ENCODE results near the gene GALNTL6. TPM values are rescaled to one million over a fixed set of nuclear protein-coding genes. Genes with fewer than 3 reads are reported as not detected.

Gene GALNTL6
- total and polyA plus RNA-seq, 2 donors (not counting 1 experiment from before 2014, with no cell fraction given): 0.99 to 1.1 TPM

GRCh38 chr4:172035562-172035961 lies 222.4 kb downstream of the GALNTL6 start:
- no peak for ATAC-seq (ENCODE audit: low read depth)
- no peaks in the 10 kb centered on the region for H3K9me3 ChIP-seq (ENCODE audit: control extremely low read depth in 1 of 3, control insufficient read depth in 2 of 3, insufficient read depth in 1 of 3, low read length in 2 of 3)
- POLR2A ChIA-PET: no interaction called here
- Mint-ChIP-seq H3K4me3 (no peak overlapping the region), H3K27ac (no peak overlapping the region), H3K27me3 (no peaks in the 10 kb centered on the region), H3K9me3 (ENCODE audit: insufficient read depth) (no peaks in the 10 kb centered on the region), H3K4me1 (no peaks in the 10 kb centered on the region)
- intact Hi-C loops (cut with micrococcal nuclease): loop anchor here (2.0 kb wide), 1 partner anchor 1897 kb away; no protein-coding TSS in a partner anchor
- no peak overlapping the region for H3K4me3 ChIP-seq (ENCODE audit: control extremely low read depth in 1 of 5, extremely low read depth in 1 of 5, insufficient read depth in 1 of 5, low read depth in 2 of 5, low read length in 4 of 5)
- CTCF ChIA-PET: no interaction called here
- TF ChIP-seq CTCF (IDR thresholded peaks at IDR 0.05) (no peak), EZH2 (IDR thresholded peaks at IDR 0.05; ENCODE audit: borderline replicate concordance, insufficient read depth, low read depth, low read length, poor library complexity, severe bottlenecking) (no peak)
- no peak overlapping the region for H3K27ac ChIP-seq (ENCODE audit: low read length in 2 of 2)
- no peaks in the 10 kb centered on the region for H3K36me3 ChIP-seq (replicated peaks in 1 of 2; ENCODE audit: control extremely low read depth in 1 of 2, control insufficient read depth in 1 of 2, extremely low read depth in 1 of 2, insufficient read depth in 2 of 2, low read length in 1 of 2)
- H2AFZ ChIP-seq (ENCODE audit: insufficient read depth, low read depth, low read length, poor library complexity, severe bottlenecking): no peak overlapping the region
- no peak for DNase-seq
- no peaks in the 10 kb centered on the region for H3K27me3 ChIP-seq (replicated peaks in 1 of 4; ENCODE audit: control extremely low read depth in 1 of 4, control insufficient read depth in 3 of 4, insufficient read depth in 4 of 4, low read length in 3 of 4)
- no peak overlapping the region for H3K4me2 ChIP-seq (replicated peaks; ENCODE audit: low read depth, low read length, poor library complexity, severe bottlenecking)
- WGBS (ENCODE audit: insufficient coverage): no CpG with 5 or more reads among the region's 2 CpGs
- H3K9ac ChIP-seq (ENCODE audit: low read length): no peak overlapping the region
- H3K4me1 ChIP-seq (ENCODE audit: control insufficient read depth in 2 of 2, insufficient read depth in 2 of 2, low read length in 2 of 2): no peaks in the 10 kb centered on the region
- no peaks in the 10 kb centered on the region for H3K79me2 ChIP-seq (ENCODE audit: control insufficient read depth, insufficient read depth, low read length)
- H4K20me1 ChIP-seq (ENCODE audit: control insufficient read depth, insufficient read depth, low read length, poor library complexity, severe bottlenecking): no peaks in the 10 kb centered on the region

- no peak for ATAC-seq (ENCODE audit: low read depth)
- POLR2A ChIA-PET: no interaction called here
Observed at GRCh38 chr4:172040766-172041165, 227.6 kb downstream of the GALNTL6 start.

More at GRCh38 chr4:172040766-172041165, 227.6 kb downstream of the GALNTL6 start:
- Mint-ChIP-seq H3K4me1 (no peaks in the 10 kb centered on the region), H3K9me3 (ENCODE audit: insufficient read depth) (no peaks in the 10 kb centered on the region), H3K27ac (no peak overlapping the region), H3K27me3 (no peaks in the 10 kb centered on the region), H3K4me3 (no peak overlapping the region)
- Histone ChIP-seq H3K9ac (ENCODE audit: low read length) (no peak overlapping the region), H3K27ac (ENCODE audit: low read length in 2 of 2) (no peak overlapping the region), H3K79me2 (ENCODE audit: control insufficient read depth, insufficient read depth, low read length) (no peaks in the 10 kb centered on the region), H4K20me1 (ENCODE audit: control insufficient read depth, insufficient read depth, low read length, poor library complexity, severe bottlenecking) (no peaks in the 10 kb centered on the region), H3K36me3 (replicated peaks in 1 of 2; ENCODE audit: control extremely low read depth in 1 of 2, control insufficient read depth in 1 of 2, extremely low read depth in 1 of 2, insufficient read depth in 2 of 2, low read length in 1 of 2) (no peaks in the 10 kb centered on the region), H3K9me3 (ENCODE audit: control extremely low read depth in 1 of 3, control insufficient read depth in 2 of 3, insufficient read depth in 1 of 3, low read length in 2 of 3) (no peaks in the 10 kb centered on the region), H3K4me1 (ENCODE audit: control insufficient read depth in 2 of 2, insufficient read depth in 2 of 2, low read length in 2 of 2) (no peaks in the 10 kb centered on the region), H2AFZ (ENCODE audit: insufficient read depth, low read depth, low read length, poor library complexity, severe bottlenecking) (no peak overlapping the region), H3K27me3 (replicated peaks in 1 of 4; ENCODE audit: control extremely low read depth in 1 of 4, control insufficient read depth in 3 of 4, insufficient read depth in 4 of 4, low read length in 3 of 4) (no peaks in the 10 kb centered on the region), H3K4me3 (ENCODE audit: control extremely low read depth in 1 of 5, extremely low read depth in 1 of 5, insufficient read depth in 1 of 5, low read depth in 2 of 5, low read length in 4 of 5) (no peak overlapping the region), H3K4me2 (replicated peaks; ENCODE audit: low read depth, low read length, poor library complexity, severe bottlenecking) (no peak overlapping the region)
- no peak for TF ChIP-seq EZH2 (IDR thresholded peaks at IDR 0.05; ENCODE audit: borderline replicate concordance, insufficient read depth, low read depth, low read length, poor library complexity, severe bottlenecking)
- TF ChIP-seq CTCF (IDR thresholded peaks at IDR 0.05): no peak
- intact Hi-C loops (cut with micrococcal nuclease): no loop called here
- DNase-seq: no peak
- CTCF ChIA-PET: no interaction called here
